HEK293T (cell line): ENCODE measurements around the gene ZNF354C.

ENCODE experiments used
- CTCF ChIA-PET: fragments of 350-600 bp; formaldehyde crosslinking; extraction: SDS; loops from one replicate; lab custom pipeline; 2021; ENCODE audit warnings: antibody characterized with exemption, inconsistent platforms; lab: Yijun Ruan, JAX
- POLR2A ChIA-PET: fragments of 350-600 bp; formaldehyde crosslinking; extraction: SDS; loops from one replicate; lab custom pipeline; 2020; ENCODE audit warnings: antibody characterized with exemption, inconsistent platforms; lab: Yijun Ruan, JAX
- DNase-seq: peaks from one replicate; pipeline ENCODE4 v3.0.0; 2012; ENCODE audit warnings: mixed read lengths; ENCODE audit errors: extremely low spot score
- ARNT ChIP-seq: fragments of 450-650 bp; IDR thresholded peaks from 2 replicates; pipeline ENCODE4 v1.6.1; 2017; ENCODE audit warnings: mild to moderate bottlenecking
- BHLHE40 ChIP-seq: fragments of 450-650 bp; IDR thresholded peaks from 2 replicates; pipeline ENCODE4 v1.6.1; 2016; ENCODE audit warnings: mild to moderate bottlenecking, moderate library complexity, borderline replicate concordance
- CTBP1 ChIP-seq: fragments of 450-650 bp; IDR thresholded peaks from 2 replicates; pipeline ENCODE4 v1.6.1; 2016; ENCODE audit warnings: borderline replicate concordance
- ELF4 ChIP-seq: fragments of 450-650 bp; IDR thresholded peaks from 2 replicates; pipeline ENCODE4 v1.6.1; 2017; ENCODE audit warnings: antibody characterized with exemption
- FOXA1 ChIP-seq: fragments of 450-650 bp; IDR thresholded peaks from 2 replicates; pipeline ENCODE4 v1.6.1; 2016; ENCODE audit warnings: mild to moderate bottlenecking
- FOXK2 ChIP-seq: fragments of 450-650 bp; IDR thresholded peaks from 2 replicates; pipeline ENCODE4 v1.6.1; 2016; ENCODE audit warnings: mild to moderate bottlenecking
- FOXM1 ChIP-seq: fragments of 450-650 bp; IDR thresholded peaks from 2 replicates; pipeline ENCODE4 v1.6.1; 2017; ENCODE audit warnings: mild to moderate bottlenecking, borderline replicate concordance
- HDGF ChIP-seq: fragments of 450-650 bp; IDR thresholded peaks from 2 replicates; pipeline ENCODE4 v1.6.1; 2017; ENCODE audit warnings: antibody characterized with exemption, borderline replicate concordance
- L3MBTL2 ChIP-seq: fragments of 450-650 bp; conservative IDR thresholded peaks from 2 replicates; pipeline ENCODE4 v1.6.1; 2016; ENCODE audit warnings: mild to moderate bottlenecking
- LEF1 ChIP-seq: fragments of 450-650 bp; IDR thresholded peaks from 2 replicates; pipeline ENCODE4 v1.6.1; 2017; ENCODE audit warnings: mild to moderate bottlenecking, borderline replicate concordance
- NFRKB ChIP-seq: fragments of 450-650 bp; IDR thresholded peaks from 2 replicates; pipeline ENCODE4 v1.6.1; 2016; ENCODE audit warnings: mild to moderate bottlenecking, moderate library complexity
- PKNOX1 ChIP-seq: fragments of 450-650 bp; IDR thresholded peaks from 2 replicates; pipeline ENCODE4 v1.6.1; 2016
- SP1 ChIP-seq: fragments of 450-650 bp; IDR thresholded peaks from 2 replicates; pipeline ENCODE4 v1.6.1; 2017
- SUZ12 ChIP-seq: fragments of 450-650 bp; IDR thresholded peaks from 2 replicates; pipeline ENCODE4 v1.6.1; 2016; ENCODE audit warnings: mild to moderate bottlenecking
- TARDBP ChIP-seq: fragments of 450-650 bp; IDR thresholded peaks from 2 replicates; pipeline ENCODE4 v1.6.1; 2016
- ZNF384 ChIP-seq: fragments of 450-650 bp; IDR thresholded peaks from 2 replicates; pipeline ENCODE4 v1.6.1; 2016

Gene ZNF354C

GRCh38 chr5:179129607-179130071, 69.5 kb downstream of the ZNF354C start:
- no peak for DNase-seq
- no peak for TF ChIP-seq FOXM1
- TF ChIP-seq BHLHE40 = no peak
- TF ChIP-seq FOXK2 = no peak
- TF ChIP-seq FOXA1 = no peak
- TF ChIP-seq NFRKB = no peak
- no peak for TF ChIP-seq SUZ12
- no peak for TF ChIP-seq CTBP1
- no peak for TF ChIP-seq PKNOX1
- no peak for TF ChIP-seq L3MBTL2
- TF ChIP-seq ZNF384 = no peak
- TF ChIP-seq LEF1 = no peak
- TF ChIP-seq SP1 = no peak
- no peak for TF ChIP-seq HDGF
- TF ChIP-seq TARDBP = no peak
- no peak for TF ChIP-seq ELF4
- TF ChIP-seq ARNT = no peak
- ChIA-PET CTCF (no interaction called here), POLR2A (no interaction called here)

GRCh38 chr5:179130101-179130681, 70.0 kb downstream of the ZNF354C start:
- no peak for DNase-seq
- POLR2A ChIA-PET = no interaction called here
- TF ChIP-seq ARNT (no peak), ZNF384 (no peak), L3MBTL2 (no peak), FOXA1 (no peak), CTBP1 (no peak), FOXM1 (no peak), LEF1 (no peak), ELF4 (no peak), FOXK2 (no peak), NFRKB (no peak), PKNOX1 (no peak), SUZ12 (no peak), HDGF (no peak), SP1 (no peak), TARDBP (no peak), BHLHE40 (no peak)
- CTCF ChIA-PET = no interaction called here

GRCh38 chr5:179131321-179131835, 71.2 kb downstream of the ZNF354C start:
- ChIA-PET POLR2A (no interaction called here), CTCF (no interaction called here)
- DNase-seq = no peak
- no peak for TF ChIP-seq PKNOX1
- TF ChIP-seq TARDBP = no peak
- TF ChIP-seq ARNT = no peak
- no peak for TF ChIP-seq SP1
- no peak for TF ChIP-seq FOXM1
- TF ChIP-seq CTBP1 = no peak
- TF ChIP-seq NFRKB = no peak
- TF ChIP-seq ZNF384 = no peak
- TF ChIP-seq FOXA1 = no peak

- ChIA-PET CTCF (no interaction called here), POLR2A (no interaction called here)
- no peak for DNase-seq
- no peak for TF ChIP-seq ELF4
- no peak for TF ChIP-seq ZNF384
- no peak for TF ChIP-seq TARDBP
- TF ChIP-seq ARNT = no peak
- no peak for TF ChIP-seq CTBP1
- TF ChIP-seq LEF1 = no peak
- TF ChIP-seq BHLHE40 = no peak
- no peak for TF ChIP-seq SP1
- TF ChIP-seq NFRKB = no peak
- no peak for TF ChIP-seq HDGF
- TF ChIP-seq PKNOX1 = no peak
- no peak for TF ChIP-seq L3MBTL2
- no peak for TF ChIP-seq FOXA1
- TF ChIP-seq FOXK2 = no peak
- no peak for TF ChIP-seq FOXM1
- no peak for TF ChIP-seq SUZ12
Observed at GRCh38 chr5:179131886-179132585, 71.9 kb downstream of the ZNF354C start.
